Measurements from ENCODE around the gene KCNG2. TPM values are rescaled to one million over a fixed set of nuclear protein-coding genes. Genes with fewer than 3 reads are reported as not detected.

KCNG2 gene
- total RNA-seq, 2 donors from 2014 or later: 1.5 TPM; not detected in 1

DNA sequence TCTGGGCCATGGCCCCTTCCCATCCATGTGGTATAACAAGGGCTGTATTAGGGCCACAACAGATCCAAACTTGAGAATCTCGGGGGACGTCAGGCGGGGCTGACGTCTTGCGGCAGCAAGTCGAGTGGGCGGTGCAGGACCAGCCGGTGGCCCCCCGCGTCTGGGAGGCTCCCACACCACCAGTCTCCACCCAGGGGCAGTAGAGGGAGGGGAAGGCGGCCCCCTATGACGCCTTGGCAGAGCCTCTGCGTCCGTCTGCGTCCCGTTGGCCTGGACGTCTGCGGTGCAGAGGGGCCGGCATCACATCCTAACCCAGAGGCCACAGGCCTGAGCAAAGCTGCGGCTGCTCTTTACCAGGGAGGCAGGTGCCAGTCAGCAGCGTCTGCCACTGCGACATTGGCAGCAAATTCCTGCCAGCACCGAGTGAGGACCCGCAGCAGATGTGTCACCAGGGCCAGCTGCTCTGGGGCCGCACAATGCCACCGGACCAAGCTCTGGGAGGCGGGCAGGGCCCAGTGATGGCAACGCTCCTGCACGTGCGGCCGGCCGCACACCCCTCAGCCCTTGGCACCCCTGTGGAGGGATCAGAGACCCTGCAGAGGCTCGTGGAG is 73.8 kb downstream of the KCNG2 start:
- no peaks in the 10 kb centered on the region for H3K27me3 ChIP-seq (replicated peaks; ENCODE audit: insufficient read depth)
- TF ChIP-seq, protein P1, sequence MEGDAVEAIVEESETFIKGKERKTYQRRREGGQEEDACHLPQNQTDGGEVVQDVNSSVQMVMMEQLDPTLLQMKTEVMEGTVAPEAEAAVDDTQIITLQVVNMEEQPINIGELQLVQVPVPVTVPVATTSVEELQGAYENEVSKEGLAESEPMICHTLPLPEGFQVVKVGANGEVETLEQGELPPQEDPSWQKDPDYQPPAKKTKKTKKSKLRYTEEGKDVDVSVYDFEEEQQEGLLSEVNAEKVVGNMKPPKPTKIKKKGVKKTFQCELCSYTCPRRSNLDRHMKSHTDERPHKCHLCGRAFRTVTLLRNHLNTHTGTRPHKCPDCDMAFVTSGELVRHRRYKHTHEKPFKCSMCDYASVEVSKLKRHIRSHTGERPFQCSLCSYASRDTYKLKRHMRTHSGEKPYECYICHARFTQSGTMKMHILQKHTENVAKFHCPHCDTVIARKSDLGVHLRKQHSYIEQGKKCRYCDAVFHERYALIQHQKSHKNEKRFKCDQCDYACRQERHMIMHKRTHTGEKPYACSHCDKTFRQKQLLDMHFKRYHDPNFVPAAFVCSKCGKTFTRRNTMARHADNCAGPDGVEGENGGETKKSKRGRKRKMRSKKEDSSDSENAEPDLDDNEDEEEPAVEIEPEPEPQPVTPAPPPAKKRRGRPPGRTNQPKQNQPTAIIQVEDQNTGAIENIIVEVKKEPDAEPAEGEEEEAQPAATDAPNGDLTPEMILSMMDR (IDR thresholded peaks at IDR 0.05): no peak
- ATAC-seq (ENCODE audit: insufficient number of reproducible peaks, low FRiP score, low read depth) (no peak), DNase-seq (ENCODE audit: low spot score) (no peak)
- H3K27ac ChIP-seq: no peak overlapping the region
- H3K36me3 ChIP-seq: no peaks in the 10 kb centered on the region
- no peak overlapping the region for H3K4me3 ChIP-seq
- no peaks in the 10 kb centered on the region for H3K9me3 ChIP-seq
- H3K4me1 ChIP-seq (ENCODE audit: control insufficient read depth in 1 of 2, low read depth in 2 of 2): no peaks in the 10 kb centered on the region

DNA sequence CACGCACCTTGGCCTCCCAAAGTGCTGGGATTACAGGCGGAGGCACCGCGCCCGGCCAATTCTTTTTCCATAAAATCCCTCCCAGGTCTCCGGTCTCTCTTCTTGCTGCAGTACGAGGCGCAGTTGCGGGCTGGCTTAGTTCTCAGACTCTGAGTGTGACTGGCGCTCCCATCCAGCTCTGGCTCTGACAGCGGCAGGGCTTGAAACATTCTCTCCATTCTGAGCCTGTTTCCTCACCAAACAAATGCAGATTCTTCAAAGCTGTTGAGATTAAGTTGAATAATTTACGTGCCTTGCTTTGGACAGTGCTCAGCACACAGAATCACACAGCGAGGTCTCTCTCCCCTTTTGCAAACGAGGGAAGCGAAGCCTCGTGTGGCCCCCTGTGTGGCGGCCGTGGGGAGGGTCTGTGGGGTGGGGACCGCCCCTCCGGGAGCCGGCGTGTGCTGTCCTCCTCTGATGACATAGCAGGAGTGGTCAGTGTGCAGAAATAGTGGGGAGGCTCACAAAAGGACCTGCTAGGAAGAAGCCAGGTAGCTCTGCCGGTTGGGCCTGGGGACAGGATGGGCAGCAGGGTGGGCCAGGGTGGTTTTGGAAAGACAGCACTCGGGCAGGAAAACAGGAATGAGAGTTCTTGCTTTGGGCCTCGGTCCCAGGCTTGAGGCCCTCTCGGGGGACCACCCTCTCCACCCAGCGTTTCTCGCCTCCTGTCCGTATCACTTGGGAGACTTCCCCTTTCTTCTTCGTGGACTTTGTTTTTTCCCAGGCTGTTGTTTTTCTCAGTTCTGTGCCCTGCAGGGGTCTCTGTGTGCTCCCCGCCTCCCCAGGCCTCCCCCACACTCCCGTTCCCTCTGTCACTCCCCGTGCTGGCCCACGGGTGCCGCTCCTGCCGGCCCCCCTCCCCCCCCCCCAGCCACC is 75.0 kb downstream of the KCNG2 start:
- no peak overlapping the region for H3K4me3 ChIP-seq
- TF ChIP-seq, protein P1 (IDR thresholded peaks at IDR 0.05): no peak
- no peaks in the 10 kb centered on the region for H3K9me3 ChIP-seq
- no peak for DNase-seq (ENCODE audit: low spot score)
- ATAC-seq (ENCODE audit: insufficient number of reproducible peaks, low FRiP score, low read depth): no peak
- no peaks in the 10 kb centered on the region for H3K36me3 ChIP-seq
- H3K27ac ChIP-seq: no peak overlapping the region
- no peaks in the 10 kb centered on the region for H3K4me1 ChIP-seq (ENCODE audit: control insufficient read depth in 1 of 2, low read depth in 2 of 2)
- H3K27me3 ChIP-seq (replicated peaks; ENCODE audit: insufficient read depth): no peaks in the 10 kb centered on the region

DNA sequence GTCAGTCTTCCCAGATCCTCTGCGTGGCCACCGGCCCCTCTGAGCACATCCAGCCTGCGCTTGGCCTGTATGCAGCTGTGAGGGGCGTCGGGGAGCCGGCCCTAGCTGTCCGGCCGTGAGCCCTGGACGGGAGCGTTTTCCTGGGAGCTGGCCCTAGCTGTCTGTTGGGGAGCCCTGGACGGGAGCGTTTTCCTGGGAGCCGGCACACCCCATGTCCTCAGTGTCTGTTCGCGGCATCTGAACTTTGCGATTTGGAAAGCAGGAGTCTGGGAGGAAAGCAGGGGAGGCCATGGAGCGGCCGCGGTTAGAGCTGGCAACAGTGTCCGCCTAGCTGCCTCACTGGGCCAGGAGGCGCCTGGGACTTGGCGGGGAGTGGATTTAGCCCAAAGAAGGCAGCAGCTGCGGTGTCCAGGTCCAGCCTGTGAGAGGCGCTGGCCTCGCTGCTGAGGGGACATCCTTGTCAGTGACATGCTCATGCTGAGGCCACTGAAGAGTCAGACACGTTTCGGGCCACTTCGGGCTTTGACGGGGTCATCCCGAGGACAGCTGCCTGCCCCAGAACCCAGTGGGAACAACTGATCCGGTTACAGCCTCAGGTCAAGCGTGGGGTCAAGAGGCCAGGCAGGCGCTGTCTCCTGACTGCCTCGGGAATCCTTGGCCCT is 75.8 kb downstream of the KCNG2 start:
- H3K4me1 ChIP-seq (ENCODE audit: control insufficient read depth in 1 of 2, low read depth in 2 of 2): no peaks in the 10 kb centered on the region
- no peak overlapping the region for H3K27ac ChIP-seq
- TF ChIP-seq, protein P1 (IDR thresholded peaks at IDR 0.05): no peak
- H3K9me3 ChIP-seq: no peaks in the 10 kb centered on the region
- H3K36me3 ChIP-seq: no peaks in the 10 kb centered on the region
- DNase-seq (ENCODE audit: low spot score) (no peak), ATAC-seq (ENCODE audit: insufficient number of reproducible peaks, low FRiP score, low read depth) (no peak)
- no peak overlapping the region for H3K4me3 ChIP-seq
- no peaks in the 10 kb centered on the region for H3K27me3 ChIP-seq (replicated peaks; ENCODE audit: insufficient read depth)

DNA sequence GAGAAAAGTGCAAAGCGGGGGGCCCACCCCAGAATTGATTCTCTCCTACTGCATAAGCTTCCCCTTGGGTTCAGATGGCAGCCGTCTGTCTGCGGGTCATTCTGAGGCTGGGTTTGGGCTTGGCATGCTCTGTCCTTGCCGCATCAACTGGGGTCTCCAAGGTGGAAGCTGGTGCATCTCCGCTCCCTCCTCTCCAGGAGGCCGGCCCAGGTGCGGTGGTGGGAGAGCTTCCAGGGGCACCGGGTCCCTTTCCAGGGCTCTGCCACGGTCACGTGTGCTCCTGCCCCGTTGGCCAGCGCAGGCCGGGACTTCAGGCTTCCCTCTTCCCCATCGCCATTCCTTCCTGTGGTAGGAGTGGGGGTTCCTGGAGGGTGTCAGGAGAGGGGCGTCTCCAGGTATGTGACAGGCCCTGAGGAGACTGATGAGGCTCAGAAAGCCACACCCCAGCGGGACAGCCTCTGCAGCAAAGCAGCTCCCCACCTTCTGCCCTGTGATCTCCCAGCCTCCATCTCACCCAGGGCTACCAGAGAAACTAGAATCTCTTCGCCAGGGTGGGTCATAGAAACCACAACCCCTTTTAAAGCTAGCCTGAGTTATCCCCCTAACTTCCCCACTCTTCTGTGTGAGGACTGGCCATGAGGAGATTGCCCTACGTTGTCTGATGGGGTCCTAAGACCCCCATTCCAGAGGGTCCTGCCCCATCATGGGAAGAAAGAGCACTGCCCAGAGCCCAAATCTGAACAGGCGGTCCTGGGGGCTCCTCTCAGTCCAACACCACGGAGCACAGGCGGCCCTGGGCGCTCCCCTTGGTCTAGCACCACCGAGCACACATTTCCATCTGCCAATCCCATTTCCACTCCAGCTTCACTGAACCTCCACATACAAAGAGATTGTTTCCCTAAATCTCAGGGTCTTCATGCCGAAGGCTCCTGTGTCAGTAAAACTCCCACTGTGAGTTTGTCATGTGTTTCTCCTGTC is 77.1 kb downstream of the KCNG2 start:
- Histone ChIP-seq H3K9me3 (no peaks in the 10 kb centered on the region), H3K4me1 (ENCODE audit: control insufficient read depth in 1 of 2, low read depth in 2 of 2) (no peaks in the 10 kb centered on the region), H3K4me3 (no peak overlapping the region), H3K27me3 (replicated peaks; ENCODE audit: insufficient read depth) (no peaks in the 10 kb centered on the region), H3K27ac (no peak overlapping the region), H3K36me3 (no peaks in the 10 kb centered on the region)
- TF ChIP-seq, protein P1 (IDR thresholded peaks at IDR 0.05): no peak
- ATAC-seq (ENCODE audit: insufficient number of reproducible peaks, low FRiP score, low read depth) (no peak), DNase-seq (ENCODE audit: low spot score) (no peak)

All from thoracic aorta (tissue), 2 donors.